ENCODE results near the gene PGAP6.
"Not testable (repeated sequence)": the region's sequence is repeated elsewhere in the genome, so short reads cannot be mapped to it uniquely, and the experiment has no call there.

Gene PGAP6

GRCh38 chr16:425082-425718 lies 43.4 kb upstream of the PGAP6 start, which contains the start of gene RAB11FIP3:
RAB11FIP3 (plus strand) TSS chr16:425649; CDS start chr16:426007, 358 bp downstream.
- H3K4me2 ChIP-seq (ENCODE audit: insufficient read depth, low read length): peak within 1 kb of the TSS; percentile 100
- peak within 1 kb of the TSS; percentile 80 to 96 for H3K4me3 ChIP-seq (ENCODE audit: low read depth in 1 of 2, low read length in 2 of 2)
- TF ChIP-seq CTCF (IDR thresholded peaks at IDR 0.05; ENCODE audit: borderline replicate concordance, extremely low read depth, low read length, poor library complexity, severe bottlenecking) (peak; percentile 45), EZH2 (IDR thresholded peaks at IDR 0.05; ENCODE audit: borderline replicate concordance, low read depth, low read length, severe bottlenecking) (no peak)
- no peaks in the 10 kb centered on the region for H3K9me3 ChIP-seq (ENCODE audit: insufficient read depth, low read length, severe bottlenecking)
- H3K36me3 ChIP-seq (ENCODE audit: insufficient read depth, low read length): peaks cover 15% of the 10 kb centered on the region; the same call in 1 of the 2 replicates
- H2AFZ ChIP-seq (ENCODE audit: low read depth, low read length): peak within 1 kb of the TSS; percentile 99
- H4K20me1 ChIP-seq (ENCODE audit: insufficient read depth, low read length): peaks cover 33% of the 10 kb centered on the region
- H3K27me3 ChIP-seq (ENCODE audit: insufficient read depth, low read length, poor library complexity): no peaks in the 10 kb centered on the region
- peak within 1 kb of the TSS; percentile 71 for H3K27ac ChIP-seq (ENCODE audit: low read length)
- H3K4me1 ChIP-seq (ENCODE audit: insufficient read depth, low read length): peaks cover 52% of the 10 kb centered on the region
- peak within 1 kb of the TSS; percentile 88 for H3K9ac ChIP-seq (ENCODE audit: low read depth, low read length)
- DNase-seq (peak; percentile 90), ATAC-seq (ENCODE audit: insufficient read depth, low read depth) (peak; percentile 95)
- H3K79me2 ChIP-seq (ENCODE audit: insufficient read depth, low read length): peaks cover 44% of the 10 kb centered on the region

- peak overlapping the region; percentile 88 for H3K9ac ChIP-seq (ENCODE audit: low read depth, low read length)
Observed at GRCh38 chr16:424623-425081, 42.9 kb upstream of the PGAP6 start.

GRCh38 chr16:424033-424622 lies 42.4 kb upstream of the PGAP6 start:
- H4K20me1 ChIP-seq (ENCODE audit: insufficient read depth, low read length): peaks cover 27% of the 10 kb centered on the region
- no peak for DNase-seq
- no peak for TF ChIP-seq CTCF (IDR thresholded peaks at IDR 0.05; ENCODE audit: borderline replicate concordance, extremely low read depth, low read length, poor library complexity, severe bottlenecking)
- H2AFZ ChIP-seq (ENCODE audit: low read depth, low read length): 0 out of 2 replicates have a peak overlapping the region, but pooled peaks have one; percentile 99
- ATAC-seq (ENCODE audit: insufficient read depth, low read depth): no peak
- no peak overlapping the region for H3K27ac ChIP-seq (ENCODE audit: low read length)
- H3K79me2 ChIP-seq (ENCODE audit: insufficient read depth, low read length): peaks cover 33% of the 10 kb centered on the region
- H3K27me3 ChIP-seq (ENCODE audit: insufficient read depth, low read length, poor library complexity): no peaks in the 10 kb centered on the region
- H3K4me1 ChIP-seq (ENCODE audit: insufficient read depth, low read length): peaks cover 45% of the 10 kb centered on the region
- no peaks in the 10 kb centered on the region for H3K9me3 ChIP-seq (ENCODE audit: insufficient read depth, low read length, severe bottlenecking)
- H3K4me2 ChIP-seq (ENCODE audit: insufficient read depth, low read length): peak overlapping the region; percentile 100
- peak overlapping the region in 1 of 2 experiments; percentile 96; a peak in 2 of 4 replicates for H3K4me3 ChIP-seq (ENCODE audit: low read depth in 1 of 2, low read length in 2 of 2)
- peaks cover 12% of the 10 kb centered on the region; the same call in 1 of the 2 replicates for H3K36me3 ChIP-seq (ENCODE audit: insufficient read depth, low read length)
- peak overlapping the region; percentile 88; the same call in 1 of the 2 replicates for H3K9ac ChIP-seq (ENCODE audit: low read depth, low read length)

More at GRCh38 chr16:424623-425081, 42.9 kb upstream of the PGAP6 start:
- peaks cover 12% of the 10 kb centered on the region; the same call in 1 of the 2 replicates for H3K36me3 ChIP-seq (ENCODE audit: insufficient read depth, low read length)
- no peak for ATAC-seq (ENCODE audit: insufficient read depth, low read depth)
- peaks cover 46% of the 10 kb centered on the region for H3K4me1 ChIP-seq (ENCODE audit: insufficient read depth, low read length)
- peaks cover 28% of the 10 kb centered on the region for H4K20me1 ChIP-seq (ENCODE audit: insufficient read depth, low read length)
- H2AFZ ChIP-seq (ENCODE audit: low read depth, low read length): peak overlapping the region; percentile 99
- H3K9me3 ChIP-seq (ENCODE audit: insufficient read depth, low read length, severe bottlenecking): no peaks in the 10 kb centered on the region
- DNase-seq: no peak
- peaks cover 38% of the 10 kb centered on the region for H3K79me2 ChIP-seq (ENCODE audit: insufficient read depth, low read length)
- peak overlapping the region; percentile 100 for H3K4me2 ChIP-seq (ENCODE audit: insufficient read depth, low read length)
- H3K27me3 ChIP-seq (ENCODE audit: insufficient read depth, low read length, poor library complexity): no peaks in the 10 kb centered on the region
- H3K4me3 ChIP-seq (ENCODE audit: low read depth in 1 of 2, low read length in 2 of 2): peak overlapping the region; percentile 56 to 96; a peak in 3 of 4 replicates
- peak overlapping the region; percentile 71; the same call in 1 of the 2 replicates for H3K27ac ChIP-seq (ENCODE audit: low read length)
- TF ChIP-seq EZH2 (IDR thresholded peaks at IDR 0.05; ENCODE audit: borderline replicate concordance, low read depth, low read length, severe bottlenecking) (no peak), CTCF (IDR thresholded peaks at IDR 0.05; ENCODE audit: borderline replicate concordance, extremely low read depth, low read length, poor library complexity, severe bottlenecking) (no peak)

- H2AFZ ChIP-seq (ENCODE audit: low read depth, low read length); H3K4me2 ChIP-seq (ENCODE audit: insufficient read depth, low read length); H3K9me3 ChIP-seq (ENCODE audit: insufficient read depth, low read length, severe bottlenecking); ATAC-seq (ENCODE audit: insufficient read depth, low read depth); H3K4me3 ChIP-seq (ENCODE audit: low read depth in 1 of 2, low read length in 2 of 2); H3K27me3 ChIP-seq (ENCODE audit: insufficient read depth, low read length, poor library complexity); DNase-seq; H3K27ac ChIP-seq (ENCODE audit: low read length); H3K36me3 ChIP-seq (ENCODE audit: insufficient read depth, low read length); H3K9ac ChIP-seq (ENCODE audit: low read depth, low read length): not testable (repeated sequence)
- Histone ChIP-seq H4K20me1 (ENCODE audit: insufficient read depth, low read length) (peaks cover 10% of the 10 kb centered on the region), H3K4me1 (ENCODE audit: insufficient read depth, low read length) (peaks cover 26% of the 10 kb centered on the region), H3K79me2 (ENCODE audit: insufficient read depth, low read length) (peaks cover 14% of the 10 kb centered on the region)
Observed at GRCh38 chr16:422179-422578, 40.4 kb upstream of the PGAP6 start.

- not testable (repeated sequence) for H3K4me1 ChIP-seq (ENCODE audit: insufficient read depth, low read length); H4K20me1 ChIP-seq (ENCODE audit: insufficient read depth, low read length); H3K79me2 ChIP-seq (ENCODE audit: insufficient read depth, low read length); ATAC-seq (ENCODE audit: insufficient read depth, low read depth); DNase-seq; H3K27ac ChIP-seq (ENCODE audit: low read length); H3K9ac ChIP-seq (ENCODE audit: low read depth, low read length); H3K4me3 ChIP-seq (ENCODE audit: low read depth in 1 of 2, low read length in 2 of 2); H3K27me3 ChIP-seq (ENCODE audit: insufficient read depth, low read length, poor library complexity); H3K4me2 ChIP-seq (ENCODE audit: insufficient read depth, low read length); H2AFZ ChIP-seq (ENCODE audit: low read depth, low read length); H3K9me3 ChIP-seq (ENCODE audit: insufficient read depth, low read length, severe bottlenecking)
- H3K36me3 ChIP-seq (ENCODE audit: insufficient read depth, low read length): peaks cover 16% of the 10 kb centered on the region
Observed at GRCh38 chr16:415170-415498, 33.4 kb upstream of the PGAP6 start.

Data from DND-41 (cell line).